Measurements from ENCODE around the gene ALK. TPM values are rescaled to one million over a fixed set of nuclear protein-coding genes. Genes with fewer than 3 reads are reported as not detected.

The ALK gene
- total RNA-seq, 1 experiment from 2014 or later, result not detected

DNA sequence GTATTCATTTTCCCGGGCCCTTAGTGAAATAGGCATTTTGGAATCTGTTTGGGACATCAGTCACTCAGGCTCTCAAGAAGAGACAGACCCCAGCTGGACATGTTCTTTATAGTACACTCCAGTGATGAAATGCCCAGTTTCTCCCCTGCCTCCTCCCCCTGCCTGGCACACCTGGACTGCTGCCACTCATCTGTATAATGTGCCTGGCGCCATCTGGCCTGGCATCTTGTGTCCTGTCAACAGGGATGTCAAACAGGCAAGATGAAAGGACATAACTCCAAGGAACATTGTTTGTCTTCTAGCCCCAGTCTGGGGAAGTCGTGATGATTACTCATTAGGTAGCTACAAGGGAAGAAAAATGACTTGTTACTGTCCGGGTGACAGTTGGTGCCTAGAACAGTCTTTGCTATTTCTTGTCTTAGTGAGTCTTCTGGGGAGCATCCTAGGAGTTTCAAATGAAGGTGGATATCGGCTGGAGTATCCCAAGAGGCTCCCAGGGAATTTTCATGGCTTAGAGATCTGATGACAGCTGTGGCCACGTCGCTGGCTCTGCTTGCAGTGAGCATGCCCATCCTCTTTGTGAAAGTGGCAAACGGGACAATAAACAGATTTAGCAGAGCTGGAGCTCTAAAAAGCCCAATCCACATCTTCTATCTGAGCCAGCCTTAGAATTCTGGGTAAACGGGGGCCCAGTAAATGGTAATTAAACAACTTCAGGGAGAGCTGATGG, 153.6 kb downstream of the ALK start:
- no peak overlapping the region for H2BK15ac ChIP-seq (ENCODE audit: low read depth, low read length)
- no peak overlapping the region for H3K23ac ChIP-seq (ENCODE audit: insufficient read length, low read depth, low read length)
- TF ChIP-seq, protein P1, sequence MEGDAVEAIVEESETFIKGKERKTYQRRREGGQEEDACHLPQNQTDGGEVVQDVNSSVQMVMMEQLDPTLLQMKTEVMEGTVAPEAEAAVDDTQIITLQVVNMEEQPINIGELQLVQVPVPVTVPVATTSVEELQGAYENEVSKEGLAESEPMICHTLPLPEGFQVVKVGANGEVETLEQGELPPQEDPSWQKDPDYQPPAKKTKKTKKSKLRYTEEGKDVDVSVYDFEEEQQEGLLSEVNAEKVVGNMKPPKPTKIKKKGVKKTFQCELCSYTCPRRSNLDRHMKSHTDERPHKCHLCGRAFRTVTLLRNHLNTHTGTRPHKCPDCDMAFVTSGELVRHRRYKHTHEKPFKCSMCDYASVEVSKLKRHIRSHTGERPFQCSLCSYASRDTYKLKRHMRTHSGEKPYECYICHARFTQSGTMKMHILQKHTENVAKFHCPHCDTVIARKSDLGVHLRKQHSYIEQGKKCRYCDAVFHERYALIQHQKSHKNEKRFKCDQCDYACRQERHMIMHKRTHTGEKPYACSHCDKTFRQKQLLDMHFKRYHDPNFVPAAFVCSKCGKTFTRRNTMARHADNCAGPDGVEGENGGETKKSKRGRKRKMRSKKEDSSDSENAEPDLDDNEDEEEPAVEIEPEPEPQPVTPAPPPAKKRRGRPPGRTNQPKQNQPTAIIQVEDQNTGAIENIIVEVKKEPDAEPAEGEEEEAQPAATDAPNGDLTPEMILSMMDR (conservative IDR thresholded peaks at IDR 0.05), result no peak
- H2BK12ac ChIP-seq (ENCODE audit: insufficient read length, low read depth, low read length), result no peak overlapping the region
- H3K9me3 ChIP-seq (ENCODE audit: control insufficient read depth, low read depth, low read length), result no peaks in the 10 kb centered on the region
- H3K9ac ChIP-seq (ENCODE audit: extremely low read depth, insufficient read length, low read length), result no peak overlapping the region
- no peak overlapping the region for H3K4ac ChIP-seq (ENCODE audit: low read depth, low read length)
- H4K5ac ChIP-seq (ENCODE audit: insufficient read length, low read depth, low read length), result no peak overlapping the region
- H3K79me2 ChIP-seq (ENCODE audit: insufficient read depth, low read length), result no peaks in the 10 kb centered on the region; the same call in 1 of the 2 replicates
- H3K27me3 ChIP-seq (ENCODE audit: insufficient read depth, low read length), result no peaks in the 10 kb centered on the region
- H2BK120ac ChIP-seq (ENCODE audit: low read depth, low read length, poor library complexity, severe bottlenecking), result no peak overlapping the region
- no peak overlapping the region for H3K4me2 ChIP-seq (ENCODE audit: insufficient read depth, insufficient read length, low read length)
- H3K23me2 ChIP-seq (ENCODE audit: insufficient read length, low read depth, low read length, poor library complexity, severe bottlenecking), result no peaks in the 10 kb centered on the region
- no peak overlapping the region for H4K8ac ChIP-seq (replicated peaks; ENCODE audit: insufficient read length, low read depth, low read length)
- Mint-ChIP-seq H3K4me3 (no peak overlapping the region), H3K9me3 (no peaks in the 10 kb centered on the region), H3K27me3 (ENCODE audit: low read depth) (no peaks in the 10 kb centered on the region; the same call in 1 of the 2 replicates), H3K4me1 (peaks cover 0 to 4% of the 10 kb centered on the region in 2 experiments; a peak in 2 of 4 replicates), H3K27ac (no peak overlapping the region), H3K36me3 (ENCODE audit: insufficient read depth in 1 of 3, low read depth in 3 of 3) (no peaks in the 10 kb centered on the region)
- no peaks in the 10 kb centered on the region for H3K4me1 ChIP-seq (ENCODE audit: insufficient read depth, low read length)
- H3K14ac ChIP-seq (ENCODE audit: insufficient read depth, low read length), result no peak overlapping the region
- H2BK5ac ChIP-seq (ENCODE audit: insufficient read length, low read length), result no peak overlapping the region
- H2AFZ ChIP-seq (ENCODE audit: low read length), result no peak overlapping the region
- WGBS (ENCODE audit: extremely low coverage, insufficient read length, low lambda C conversion rate), result no CpG with 5 or more reads among the region's 9 CpGs
- H3K27ac ChIP-seq (ENCODE audit: insufficient read length, low read depth, low read length), result no peak overlapping the region
- H4K91ac ChIP-seq (ENCODE audit: insufficient read length, low read depth, low read length), result no peak overlapping the region
- H3K18ac ChIP-seq (ENCODE audit: insufficient read length, low read depth, low read length), result no peak overlapping the region
- no peak for DNase-seq
- no peak overlapping the region for H3K56ac ChIP-seq (ENCODE audit: insufficient read length, low read depth, low read length)
- no peak overlapping the region for H2AK5ac ChIP-seq (ENCODE audit: insufficient read length, low read length)
- H2BK20ac ChIP-seq (ENCODE audit: low read depth, low read length, poor library complexity, severe bottlenecking), result no peak overlapping the region
- H3T11ph ChIP-seq (ENCODE audit: low read length), result no peak overlapping the region
- no peaks in the 10 kb centered on the region for H4K20me1 ChIP-seq (ENCODE audit: control insufficient read depth, insufficient read depth, insufficient read length)
- no peaks in the 10 kb centered on the region for H3K79me1 ChIP-seq (ENCODE audit: insufficient read depth, low read depth, low read length, poor library complexity, severe bottlenecking)
